Activated CD8-positive, alpha-beta T cell treated with anti-CD3 and anti-CD28 coated beads, Interleukin-2, amount 10 ng/mL, durations not matched to agents 7 days and 5 days (primary cell): Measurements from ENCODE around the gene MOB3B. TPM values are rescaled to one million over a fixed set of nuclear protein-coding genes. Genes with fewer than 3 reads are reported as not detected.
A peak's percentile ranks its signal among the peaks of the same experiment; 100 is the strongest.

ENCODE experiments used
- ATAC-seq: fragments of 150-1000 bp; cut with Tn5 transposase; one replicate; pipeline ENCODE4 v1.10.0; 2021; ENCODE audit warnings: moderate library complexity
- CTCF ChIA-PET: fragments of 350-600 bp; sonication (Branson Sonifier 250); formaldehyde crosslinking; loops from one replicate; lab custom pipeline; 2021; ENCODE audit warnings: antibody characterized with exemption; lab: Charles Lee
- POLR2A ChIA-PET: fragments of 350-600 bp; sonication (Branson Sonifier 250); formaldehyde crosslinking; loops from one replicate; lab custom pipeline; 2021; ENCODE audit warnings: antibody characterized with exemption; lab: Charles Lee
- DNase-seq: peaks from one replicate; pipeline ENCODE4 v3.0.0-alpha.2; 2020
- H3K27ac Mint-ChIP-seq: one replicate; pipeline ENCODE4 v1.8.0; 2021; ENCODE audit warnings: mild to moderate bottlenecking, mixed read lengths
- H3K27me3 Mint-ChIP-seq: one replicate; pipeline ENCODE4 v1.8.0; 2021; ENCODE audit warnings: low read depth, mixed read lengths
- H3K36me3 Mint-ChIP-seq: one replicate; pipeline ENCODE4 v1.8.0; 2021; ENCODE audit warnings: low read depth, mixed read lengths
- H3K4me1 Mint-ChIP-seq: one replicate; pipeline ENCODE4 v1.8.0; 2021; ENCODE audit warnings: low read depth, mixed read lengths
- H3K4me3 Mint-ChIP-seq: one replicate; pipeline ENCODE4 v1.8.0; 2021; ENCODE audit warnings: mild to moderate bottlenecking, mixed read lengths
- H3K9me3 Mint-ChIP-seq: one replicate; pipeline ENCODE4 v1.8.0; 2022; ENCODE audit warnings: mixed read lengths; ENCODE audit not compliant: insufficient read depth
- total RNA-seq, 2 experiments: library from RNA; stranded (reverse); gene quantifications; one replicate each; pipeline ENCODE4 v1.2.3, GENCODE V29; 2021

Gene MOB3B
- total RNA-seq = 1 to 10 TPM; 2.5 to 2.8 TPM

DNA sequence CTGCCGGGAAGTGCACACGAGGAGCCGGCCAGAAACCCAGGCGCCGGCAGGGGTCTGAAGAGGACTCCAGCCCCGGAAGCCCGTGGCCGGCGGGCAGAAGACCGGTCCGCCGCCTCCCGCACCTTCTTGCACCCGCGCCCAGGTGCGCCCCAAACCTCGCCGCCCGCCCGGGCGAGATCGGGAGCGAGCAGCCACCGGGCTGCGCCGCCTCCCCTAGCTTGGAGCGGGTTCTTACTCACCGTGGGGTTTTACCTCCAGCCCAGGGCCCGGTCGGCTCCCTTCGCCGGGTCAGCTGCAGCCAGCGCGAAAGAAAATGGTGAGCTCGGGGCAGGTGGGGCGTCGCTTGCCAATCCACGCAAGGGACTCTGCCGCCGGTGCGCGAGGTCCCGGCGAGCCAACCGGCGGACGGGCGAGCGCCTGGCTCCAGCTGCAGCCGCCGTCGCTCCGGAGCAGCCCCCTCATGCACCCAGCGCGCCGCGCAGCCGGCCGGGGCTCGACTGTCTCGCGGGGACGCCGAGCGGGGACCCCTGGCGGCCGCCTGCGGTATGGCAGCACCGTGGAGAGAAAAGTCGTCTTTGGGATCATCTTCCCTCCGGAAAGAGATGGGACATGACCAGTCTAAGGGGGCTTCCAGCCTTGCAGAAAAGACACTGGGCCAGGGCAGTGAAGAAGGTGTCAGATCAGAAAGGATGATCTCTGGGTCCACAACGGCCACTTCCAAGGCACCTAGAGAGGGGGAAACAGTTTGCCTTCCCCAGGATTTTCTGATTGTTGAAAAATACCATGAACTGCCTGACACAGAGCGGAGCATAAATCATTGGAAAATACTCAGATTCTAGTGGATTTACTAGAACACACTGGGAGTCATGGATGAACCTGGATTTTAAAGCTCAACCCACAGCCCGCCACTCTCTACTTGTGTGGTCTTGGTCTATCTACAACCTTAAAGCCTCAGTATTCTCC, at the start of gene MOB3B:
TSS of gene MOB3B (minus strand) at position 499 of the 963 bp plus-strand sequence. CDS start 74,264 bp downstream, outside the sequence.
- Mint-ChIP-seq H3K27ac (peak within 1 kb of the TSS; percentile 75), H3K4me1 (peaks cover 14% of the 10 kb centered on the region), H3K4me3 (peak within 1 kb of the TSS; percentile 83), H3K9me3 (no peaks in the 10 kb centered on the region), H3K36me3 (no peaks in the 10 kb centered on the region), H3K27me3 (peaks cover 17% of the 10 kb centered on the region)
- ChIA-PET CTCF (interaction anchor here (0.5 to 2.6 kb wide), 31 partner anchors 9 to 219 kb away, joined by 3 to 59 read pairs (median 4); no protein-coding TSS in a partner anchor), POLR2A (interaction anchor here (1.2 kb wide), 1 partner anchor 194 kb away, joined by 3 read pairs; no protein-coding TSS in a partner anchor)
- ATAC-seq (peak; percentile 90), DNase-seq (peak; percentile 81)

DNA sequence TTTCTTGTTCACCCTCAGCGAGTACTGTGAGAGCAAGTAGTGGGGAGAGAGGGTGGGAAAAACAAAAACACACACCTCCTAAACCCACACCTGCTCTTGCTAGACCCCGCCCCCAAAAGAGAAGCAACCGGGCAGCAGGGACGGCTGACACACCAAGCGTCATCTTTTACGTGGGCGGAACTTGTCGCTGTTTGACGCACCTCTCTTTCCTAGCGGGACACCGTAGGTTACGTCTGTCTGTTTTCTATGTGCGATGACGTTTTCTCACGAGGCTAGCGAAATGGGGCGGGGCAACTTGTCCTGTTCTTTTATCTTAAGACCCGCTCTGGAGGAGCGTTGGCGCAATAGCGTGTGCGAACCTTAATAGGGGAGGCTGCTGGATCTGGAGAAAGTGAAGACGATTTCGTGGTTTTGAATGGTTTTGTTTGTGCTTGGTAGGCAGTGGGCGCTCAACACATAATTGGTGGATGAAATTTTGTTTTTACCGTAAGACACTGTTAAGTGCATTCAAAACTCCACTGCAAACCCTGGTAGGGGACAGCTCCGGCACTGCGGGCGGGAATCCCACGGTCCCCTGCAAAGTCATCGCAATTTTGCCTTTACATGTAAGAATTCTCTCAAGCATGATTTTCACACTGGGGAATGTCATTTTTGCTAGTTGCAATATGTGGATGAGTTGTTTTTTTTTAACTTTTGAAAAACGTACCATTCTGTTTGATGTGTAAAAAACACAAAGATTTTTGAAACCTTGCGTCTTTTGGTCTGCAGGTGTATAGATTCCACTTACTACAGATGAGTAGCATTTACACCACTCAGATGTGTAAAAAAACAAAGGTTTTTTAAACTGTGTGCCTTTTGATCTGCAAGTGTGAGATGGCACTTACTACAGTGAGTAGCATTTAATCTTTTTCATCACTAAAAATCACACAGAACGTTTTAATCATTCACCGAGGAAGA, 44.3 kb upstream of the MOB3B start:
- ChIA-PET CTCF (no interaction called here), POLR2A (interaction anchor here (0.7 to 1.6 kb wide), 6 partner anchors 49 to 681 kb away, joined by 3 to 4 read pairs (median 4); partner anchors contain the start of gene CAAP1)
- peaks cover 2% of the 10 kb centered on the region for H3K27me3 Mint-ChIP-seq
- peaks cover 6% of the 10 kb centered on the region for H3K9me3 Mint-ChIP-seq
- ATAC-seq (peak; percentile 89), DNase-seq (peak; percentile 98)
- H3K4me1 Mint-ChIP-seq = peaks cover 21% of the 10 kb centered on the region
- peak overlapping the region; percentile 99 for H3K27ac Mint-ChIP-seq
- H3K36me3 Mint-ChIP-seq = peaks cover 2% of the 10 kb centered on the region
- H3K4me3 Mint-ChIP-seq = peak overlapping the region; percentile 95

DNA sequence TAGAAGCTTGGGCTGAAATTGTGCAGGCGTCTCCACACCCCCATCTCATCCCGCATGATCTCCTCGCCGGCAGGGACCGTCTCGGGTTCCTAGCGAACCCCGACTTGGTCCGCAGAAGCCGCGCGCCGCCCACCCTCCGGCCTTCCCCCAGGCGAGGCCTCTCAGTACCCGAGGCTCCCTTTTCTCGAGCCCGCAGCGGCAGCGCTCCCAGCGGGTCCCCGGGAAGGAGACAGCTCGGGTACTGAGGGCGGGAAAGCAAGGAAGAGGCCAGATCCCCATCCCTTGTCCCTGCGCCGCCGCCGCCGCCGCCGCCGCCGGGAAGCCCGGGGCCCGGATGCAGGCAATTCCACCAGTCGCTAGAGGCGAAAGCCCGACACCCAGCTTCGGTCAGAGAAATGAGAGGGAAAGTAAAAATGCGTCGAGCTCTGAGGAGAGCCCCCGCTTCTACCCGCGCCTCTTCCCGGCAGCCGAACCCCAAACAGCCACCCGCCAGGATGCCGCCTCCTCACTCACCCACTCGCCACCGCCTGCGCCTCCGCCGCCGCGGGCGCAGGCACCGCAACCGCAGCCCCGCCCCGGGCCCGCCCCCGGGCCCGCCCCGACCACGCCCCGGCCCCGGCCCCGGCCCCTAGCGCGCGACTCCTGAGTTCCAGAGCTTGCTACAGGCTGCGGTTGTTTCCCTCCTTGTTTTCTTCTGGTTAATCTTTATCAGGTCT, 43.5 kb upstream of the MOB3B start, which contains the start of gene C9orf72:
TSS of gene C9orf72 (minus strand) at position 564 of the 716 bp plus-strand sequence. CDS start 6,361 bp downstream, outside the sequence.
- Mint-ChIP-seq H3K27me3 (peaks cover 2% of the 10 kb centered on the region), H3K9me3 (peaks cover 2% of the 10 kb centered on the region), H3K4me1 (peaks cover 21% of the 10 kb centered on the region), H3K4me3 (peak within 1 kb of the TSS; percentile 95), H3K27ac (peak within 1 kb of the TSS; percentile 99), H3K36me3 (peaks cover under 1% of the 10 kb centered on the region)
- ATAC-seq = peak; percentile 73
- ChIA-PET POLR2A (interaction anchor here (0.7 to 1.6 kb wide), 6 partner anchors 50 to 680 kb away, joined by 3 to 4 read pairs (median 4); partner anchors contain the start of gene CAAP1), CTCF (no interaction called here)
- peak; percentile 85 for DNase-seq

DNA sequence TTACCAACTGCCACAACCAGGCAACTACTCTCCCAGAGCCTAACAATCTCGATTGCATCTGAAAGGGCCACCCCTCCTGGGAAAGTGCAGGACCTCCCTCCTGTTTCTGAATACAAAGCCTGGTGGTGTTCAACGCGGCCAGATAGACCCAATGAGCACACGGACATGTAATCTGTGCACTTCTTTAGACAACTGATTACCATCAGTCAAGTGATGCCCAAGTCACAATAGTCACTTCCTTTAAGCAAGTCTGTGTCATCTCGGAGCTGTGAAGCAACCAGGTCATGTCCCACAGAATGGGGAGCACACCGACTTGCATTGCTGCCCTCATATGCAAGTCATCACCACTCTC, 42.9 kb upstream of the MOB3B start:
- peaks cover 21% of the 10 kb centered on the region for H3K4me1 Mint-ChIP-seq
- ATAC-seq = peak; percentile 32
- H3K36me3 Mint-ChIP-seq = no peaks in the 10 kb centered on the region
- peak; percentile 73 for DNase-seq
- CTCF ChIA-PET = no interaction called here
- H3K27ac Mint-ChIP-seq = peak overlapping the region; percentile 99
- peak overlapping the region; percentile 95 for H3K4me3 Mint-ChIP-seq
- POLR2A ChIA-PET = interaction anchor here (1.0 to 1.6 kb wide), 3 partner anchors 50 to 625 kb away, joined by 3 to 4 read pairs (median 4); no protein-coding TSS in a partner anchor
- H3K9me3 Mint-ChIP-seq = no peaks in the 10 kb centered on the region
- peaks cover 2% of the 10 kb centered on the region for H3K27me3 Mint-ChIP-seq

DNA sequence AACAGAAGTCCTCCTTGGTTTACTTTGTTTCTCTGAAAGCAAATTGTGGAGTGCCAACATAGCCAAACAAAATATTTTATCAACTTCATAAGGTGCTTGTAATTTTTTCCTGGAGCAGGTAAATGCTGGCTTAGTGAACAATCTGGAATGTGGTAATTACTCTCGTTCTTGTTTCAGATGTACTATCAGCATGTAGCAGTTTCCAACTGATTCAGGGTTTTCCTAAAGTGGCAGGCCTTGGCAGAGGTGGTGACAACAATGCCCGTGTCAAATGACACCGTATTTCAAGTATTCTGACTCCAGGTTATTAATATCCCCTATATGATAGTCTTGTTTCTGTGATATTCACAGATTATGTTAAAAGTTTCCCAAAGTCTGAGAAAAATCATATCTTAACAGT, 42.4 kb upstream of the MOB3B start:
- CTCF ChIA-PET = no interaction called here
- POLR2A ChIA-PET = interaction anchor here (1.6 kb wide), 1 partner anchor 193 kb away, joined by 4 read pairs; no protein-coding TSS in a partner anchor
- H3K4me1 Mint-ChIP-seq = peaks cover 21% of the 10 kb centered on the region

DNA sequence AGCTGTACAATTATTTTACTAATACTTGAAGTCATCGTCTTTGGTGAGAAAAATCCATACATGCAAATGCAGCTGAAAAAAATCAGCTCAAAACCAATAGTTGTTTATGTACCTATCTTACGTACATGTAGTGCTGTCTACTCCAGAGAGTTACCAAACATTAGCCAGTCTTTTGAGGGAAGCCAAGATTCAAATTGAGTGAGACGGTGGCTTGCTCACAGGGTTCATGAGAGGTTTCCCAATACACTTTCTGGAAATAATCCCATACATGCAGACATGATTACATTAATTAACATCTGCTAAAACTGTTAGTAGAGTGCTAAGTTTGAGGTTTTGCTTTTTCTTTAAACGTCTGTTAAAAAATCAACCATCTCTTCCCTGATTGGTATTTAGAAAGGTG, 41.4 kb upstream of the MOB3B start:
- no peaks in the 10 kb centered on the region for H3K27me3 Mint-ChIP-seq
- POLR2A ChIA-PET = interaction anchor here (0.6 kb wide), 1 partner anchor 17 kb away, joined by 3 read pairs; no protein-coding TSS in a partner anchor
- CTCF ChIA-PET = interaction anchor here (1.0 kb wide), 1 partner anchor 42 kb away, joined by 4 read pairs; the partner anchor contains the start of gene MOB3B
- no peak for DNase-seq
- ATAC-seq = no peak
- peaks cover 22% of the 10 kb centered on the region for H3K4me1 Mint-ChIP-seq
- H3K9me3 Mint-ChIP-seq = no peaks in the 10 kb centered on the region
- no peak overlapping the region for H3K27ac Mint-ChIP-seq
- no peak overlapping the region for H3K4me3 Mint-ChIP-seq
- H3K36me3 Mint-ChIP-seq = peaks cover 5% of the 10 kb centered on the region

More for the DNA sequence above, 42.4 kb upstream of the MOB3B start:
- no peak for ATAC-seq
- H3K27ac Mint-ChIP-seq = peak overlapping the region; percentile 99
- peaks cover under 1% of the 10 kb centered on the region for H3K36me3 Mint-ChIP-seq
- H3K4me3 Mint-ChIP-seq = peak overlapping the region; percentile 95
- peaks cover 2% of the 10 kb centered on the region for H3K27me3 Mint-ChIP-seq
- H3K9me3 Mint-ChIP-seq = no peaks in the 10 kb centered on the region
- DNase-seq = no peak

DNA sequence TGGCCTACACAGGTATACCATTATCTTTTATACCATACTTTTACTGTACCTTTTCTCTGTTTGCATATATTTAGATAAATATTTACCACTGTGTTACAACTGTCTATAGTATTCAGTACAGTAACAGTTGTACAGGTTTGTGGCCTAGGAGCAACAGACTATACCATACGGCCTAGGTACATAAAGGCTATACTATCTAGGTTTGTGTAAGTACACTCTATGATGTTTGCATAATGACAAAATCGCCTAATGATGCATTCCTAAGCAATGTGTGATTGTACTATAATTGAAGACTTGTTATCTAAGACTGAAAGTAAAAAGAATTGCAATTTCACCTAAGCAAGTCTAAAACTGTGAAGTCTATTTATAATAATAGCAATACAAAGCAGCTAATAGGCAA, 39.8 kb upstream of the MOB3B start:
- no peaks in the 10 kb centered on the region for H3K9me3 Mint-ChIP-seq
- peaks cover 31% of the 10 kb centered on the region for H3K4me1 Mint-ChIP-seq
- ChIA-PET CTCF (interaction anchor here (1.0 kb wide), 1 partner anchor 40 kb away, joined by 3 read pairs; the partner anchor contains the start of gene MOB3B), POLR2A (no interaction called here)
- ATAC-seq (no peak), DNase-seq (no peak)
- H3K27ac Mint-ChIP-seq = no peak overlapping the region
- peaks cover 11% of the 10 kb centered on the region for H3K36me3 Mint-ChIP-seq
- no peaks in the 10 kb centered on the region for H3K27me3 Mint-ChIP-seq
- no peak overlapping the region for H3K4me3 Mint-ChIP-seq

DNA sequence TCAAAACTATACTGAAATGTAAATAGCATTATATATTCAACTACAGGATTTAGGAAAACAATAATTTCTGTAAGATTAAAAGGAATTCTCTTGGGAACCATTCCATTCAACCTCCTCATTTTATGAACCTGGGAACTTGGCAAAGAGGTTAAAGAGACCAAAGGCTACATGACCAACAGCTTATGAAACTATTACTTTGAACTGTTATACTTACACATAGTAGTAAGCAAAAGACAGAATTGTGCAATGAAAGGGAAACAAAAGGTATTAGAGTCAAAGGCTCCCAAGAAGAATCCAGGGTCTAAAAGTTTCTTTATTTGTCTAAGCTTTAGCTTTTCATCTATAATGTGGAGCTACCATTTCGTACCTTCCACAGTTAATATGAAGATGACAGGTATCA, 36.5 kb upstream of the MOB3B start:
- H3K9me3 Mint-ChIP-seq = no peaks in the 10 kb centered on the region
- peaks cover 23% of the 10 kb centered on the region for H3K4me1 Mint-ChIP-seq
- H3K27ac Mint-ChIP-seq = no peak overlapping the region
- H3K27me3 Mint-ChIP-seq = no peaks in the 10 kb centered on the region
- peaks cover 19% of the 10 kb centered on the region for H3K36me3 Mint-ChIP-seq
- H3K4me3 Mint-ChIP-seq = no peak overlapping the region
- no peak for ATAC-seq
- ChIA-PET CTCF (interaction anchor here (1.4 kb wide), 1 partner anchor 18 kb away, joined by 7 read pairs; no protein-coding TSS in a partner anchor), POLR2A (no interaction called here)
- DNase-seq = no peak

DNA sequence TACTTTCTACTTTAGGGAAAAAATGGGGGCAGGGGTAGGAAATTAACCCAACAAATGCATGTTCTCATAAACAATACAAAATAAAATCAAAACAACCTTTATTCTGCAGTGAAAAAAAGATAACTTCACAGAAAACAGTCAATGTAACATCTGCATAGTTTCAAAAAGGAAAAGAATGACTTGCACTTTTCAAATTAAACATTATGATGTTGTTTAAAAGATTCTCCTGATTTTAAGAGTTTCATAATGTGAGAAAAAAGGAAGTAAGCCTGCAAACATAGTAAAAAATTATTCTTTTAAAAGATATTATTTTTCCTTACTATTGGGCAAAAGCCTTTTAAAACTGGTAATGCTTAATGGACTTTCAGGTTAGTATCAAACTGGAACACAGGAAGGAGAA, 36.1 kb upstream of the MOB3B start:
- ChIA-PET CTCF (interaction anchor here (1.4 kb wide), 1 partner anchor 18 kb away, joined by 7 read pairs; no protein-coding TSS in a partner anchor), POLR2A (no interaction called here)
- Mint-ChIP-seq H3K27ac (no peak overlapping the region), H3K27me3 (no peaks in the 10 kb centered on the region), H3K9me3 (no peaks in the 10 kb centered on the region), H3K4me3 (no peak overlapping the region), H3K36me3 (peaks cover 19% of the 10 kb centered on the region), H3K4me1 (peaks cover 23% of the 10 kb centered on the region)
- ATAC-seq (no peak), DNase-seq (no peak)

GRCh38 chr9:27564670-27565069, 35.1 kb upstream of the MOB3B start:
- CTCF ChIA-PET = no interaction called here
- ATAC-seq = peak; percentile 44
- H3K4me3 Mint-ChIP-seq = peak overlapping the region; percentile 23

More at GRCh38 chr9:27564670-27565069, 35.1 kb upstream of the MOB3B start:
- Mint-ChIP-seq H3K27ac (peak overlapping the region; percentile 68), H3K36me3 (peaks cover 19% of the 10 kb centered on the region), H3K9me3 (no peaks in the 10 kb centered on the region), H3K4me1 (peaks cover 23% of the 10 kb centered on the region), H3K27me3 (no peaks in the 10 kb centered on the region)
- no peak for DNase-seq
- POLR2A ChIA-PET = no interaction called here
